ENCODE data around the gene WDFY2. TPM values are rescaled to one million over a fixed set of nuclear protein-coding genes. Genes with fewer than 3 reads are reported as not detected.

Gene WDFY2
- total and polyA plus RNA-seq, 2 of the 8 experiments (the other 6 are each of a cell fraction or from before 2014, with no cell fraction given) = 13.9 to 29.0 TPM

DNA sequence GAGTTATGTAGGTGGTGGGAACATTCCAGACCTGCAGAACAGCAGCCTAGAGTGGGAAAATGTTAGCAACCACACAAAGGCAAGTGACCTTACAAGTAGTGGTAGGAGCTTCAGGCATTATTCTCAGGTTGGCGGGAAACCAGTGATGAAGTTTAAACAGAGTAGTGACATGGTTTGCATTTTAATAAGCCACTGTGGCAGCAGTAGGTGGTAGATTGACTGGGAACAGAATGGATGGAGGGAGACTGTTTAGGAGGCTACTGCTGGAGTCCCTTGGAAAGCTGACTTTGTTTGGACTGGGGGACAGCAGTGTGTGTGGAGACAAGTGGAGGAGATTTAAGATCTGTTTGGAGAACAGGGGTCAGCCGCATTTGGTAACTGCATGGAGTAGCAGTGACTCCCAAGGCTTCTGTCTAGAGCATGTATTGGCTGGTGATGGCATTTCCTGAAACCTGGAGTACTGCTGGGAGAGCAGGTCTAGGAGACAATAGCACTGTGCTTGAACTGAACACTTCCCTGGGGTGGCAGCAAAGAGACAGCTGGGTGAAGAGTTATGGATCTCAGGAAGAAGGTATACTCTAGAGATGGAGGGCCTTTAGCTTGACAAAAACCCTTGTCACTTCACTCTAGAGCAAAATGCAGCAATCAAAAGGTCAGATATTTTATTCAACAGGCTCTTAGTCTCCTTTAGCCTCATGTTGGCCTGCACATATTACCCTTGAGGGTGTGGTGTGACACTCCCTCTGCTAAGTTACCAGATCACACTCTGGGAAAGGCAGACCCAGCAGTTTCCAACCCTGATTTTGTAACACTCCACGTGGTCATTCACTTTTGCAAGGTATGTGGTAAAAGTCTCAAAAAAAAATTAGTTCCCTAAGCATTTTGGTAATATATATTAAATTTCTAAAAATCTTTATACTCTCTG is 149.4 kb downstream of the WDFY2 start (continued):
- no peak for TF ChIP-seq FOSL1 (IDR thresholded peaks at IDR 0.05; ENCODE audit: insufficient read depth, low read depth, low read length)
- TF ChIP-seq EGR1 (IDR thresholded peaks at IDR 0.05; ENCODE audit: borderline replicate concordance, low read depth, low read length) = no peak
- TF ChIP-seq RBBP5 (IDR thresholded peaks at IDR 0.05; ENCODE audit: borderline replicate concordance, low read depth, low read length) = no peak
- TF ChIP-seq SIX5 (IDR thresholded peaks at IDR 0.05; ENCODE audit: low read depth, low read length) = no peak
- no peak for TF ChIP-seq BACH1 (IDR thresholded peaks at IDR 0.05; ENCODE audit: low read length)
- no peak for TF ChIP-seq TAF1 (IDR thresholded peaks at IDR 0.05; ENCODE audit: low read depth, low read length)
- no peak for TF ChIP-seq PHF8 (conservative IDR thresholded peaks at IDR 0.05; ENCODE audit: low read depth, low read length)
- TF ChIP-seq SUZ12 (IDR thresholded peaks at IDR 0.05; ENCODE audit: low read length) = no peak
- TF ChIP-seq, protein P1, sequence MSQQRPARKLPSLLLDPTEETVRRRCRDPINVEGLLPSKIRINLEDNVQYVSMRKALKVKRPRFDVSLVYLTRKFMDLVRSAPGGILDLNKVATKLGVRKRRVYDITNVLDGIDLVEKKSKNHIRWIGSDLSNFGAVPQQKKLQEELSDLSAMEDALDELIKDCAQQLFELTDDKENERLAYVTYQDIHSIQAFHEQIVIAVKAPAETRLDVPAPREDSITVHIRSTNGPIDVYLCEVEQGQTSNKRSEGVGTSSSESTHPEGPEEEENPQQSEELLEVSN (IDR thresholded peaks at IDR 0.05) = no peak

Measured in H1 (cell line).